SK-N-MC (cell line): ENCODE results near the gene HDAC4.

ENCODE experiments used
- EZH2 ChIP-seq: fragments of 200-600 bp; sonication (generic); IDR thresholded peaks from one replicate; pipeline ENCODE4 v1.6.1; 2017; ENCODE audit warnings: antibody characterized with exemption
- POLR2AphosphoS5 ChIP-seq: IDR thresholded peaks from 2 replicates; pipeline ENCODE4 v1.6.1; 2012; ENCODE audit warnings: mild to moderate bottlenecking, low read depth, low read length, borderline replicate concordance

DNA sequence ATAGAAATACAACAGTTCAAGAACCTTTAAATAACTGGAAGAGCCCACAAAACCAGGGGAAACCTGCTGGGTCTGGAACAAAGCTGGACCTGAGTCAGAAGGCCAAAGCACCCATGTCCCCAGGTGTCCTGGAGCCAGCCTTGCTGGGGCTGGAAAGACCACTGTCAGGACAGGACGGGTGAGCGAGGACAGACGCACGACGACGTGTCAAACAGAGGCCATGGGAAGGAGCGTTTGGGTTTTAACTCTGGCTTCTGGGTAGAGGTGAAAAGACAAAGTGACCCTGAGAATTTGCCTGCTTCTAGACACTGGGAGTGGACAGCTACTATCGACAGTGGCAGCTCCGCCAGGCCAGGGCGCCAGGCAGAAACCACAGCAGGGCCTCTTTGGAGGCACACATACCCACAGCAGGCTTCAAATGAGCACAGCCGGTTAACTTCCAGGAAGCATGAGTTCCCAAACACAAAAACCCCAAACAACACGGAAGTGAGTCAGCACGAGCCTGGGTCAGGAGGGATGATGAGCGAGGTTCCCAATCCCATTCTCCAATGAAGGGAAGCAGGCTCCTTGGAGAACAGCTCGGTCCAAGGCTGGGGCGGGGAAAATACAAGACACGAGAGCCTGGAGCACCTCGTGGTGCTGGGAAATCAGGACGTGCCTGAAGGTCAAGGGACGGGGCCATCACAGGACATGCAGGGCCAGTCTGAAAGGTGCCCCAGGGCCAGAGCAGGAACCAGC is 344.9 kb downstream of the HDAC4 start:
- TF ChIP-seq POLR2AphosphoS5 (no peak), EZH2 (no peak)
